IMR-90 (cell line): ENCODE results near the gene PPM1M. TPM values are rescaled to one million over a fixed set of nuclear protein-coding genes. Genes with fewer than 3 reads are reported as not detected.

ENCODE experiments used
- ATAC-seq: fragments of 200-7000 bp; cut with Tn5 transposase; 2 replicates; pipeline ENCODE4 v1.9.1; 2020; ENCODE audit warnings: low read depth, mild to moderate bottlenecking, moderate library complexity
- BruUV-seq: library from RNA; stranded (reverse); fragments of 400-500 nt; replicated peaks from 2 replicates; lab custom pipeline; 2021; lab: Mats Ljungman, UMichigan
- CTCF ChIA-PET: fragments of 300-600 bp; formaldehyde crosslinking; extraction: SDS; loops from one replicate; lab custom pipeline; 2021; ENCODE audit warnings: antibody characterized with exemption; lab: Yijun Ruan, JAX
- POLR2A ChIA-PET: fragments of 300-600 bp; sonication (Branson Sonifier 250); formaldehyde crosslinking; loops from one replicate; lab custom pipeline; 2022; ENCODE audit warnings: antibody characterized with exemption; ENCODE audit not compliant: unreplicated experiment; lab: Charles Lee
- DNase-seq: peaks from one replicate; pipeline ENCODE4 v3.0.0; 2013
- H2AFZ ChIP-seq: replicated peaks from 2 replicates; pipeline ENCODE3; 2013; ENCODE audit warnings: low read length, mild to moderate bottlenecking; ENCODE audit not compliant: poor library complexity
- H2AK5ac ChIP-seq: 2 replicates; pipeline ENCODE4 v1.6.1; 2013; ENCODE audit warnings: low read depth, low read length, inconsistent platforms
- H2AK9ac ChIP-seq: replicated peaks from 2 replicates; pipeline ENCODE3; 2013; ENCODE audit warnings: mild to moderate bottlenecking, low read depth, low read length, moderate library complexity; ENCODE audit not compliant: poor library complexity
- H2BK120ac ChIP-seq: 2 replicates; pipeline ENCODE4 v1.6.1; 2013; ENCODE audit warnings: low read depth, low read length, inconsistent platforms
- H2BK15ac ChIP-seq: 3 replicates; pipeline ENCODE4 v1.6.1; 2013; ENCODE audit warnings: low read depth, low read length, inconsistent platforms
- H2BK20ac ChIP-seq: 2 replicates; pipeline ENCODE4 v1.6.1; 2013; ENCODE audit warnings: low read depth, mild to moderate bottlenecking, inconsistent platforms, low read length, moderate library complexity
- H2BK5ac ChIP-seq: 2 replicates; pipeline ENCODE4 v1.6.1; 2013; ENCODE audit warnings: mild to moderate bottlenecking, low read depth, low read length, inconsistent platforms; ENCODE audit not compliant: poor library complexity, severe bottlenecking
- H3K14ac ChIP-seq: replicated peaks from 2 replicates; pipeline ENCODE4 v1.6.1; 2013; ENCODE audit warnings: low read depth, low read length, inconsistent platforms
- H3K18ac ChIP-seq: 2 replicates; pipeline ENCODE4 v1.6.1; 2013; ENCODE audit warnings: low read depth, low read length, control low read depth
- H3K23ac ChIP-seq: 2 replicates; pipeline ENCODE4 v1.6.1; 2013; ENCODE audit warnings: low read depth, low read length, inconsistent platforms
- H3K27ac ChIP-seq: 2 replicates; pipeline ENCODE4 v1.5.1; 2013; ENCODE audit warnings: mild to moderate bottlenecking, control low read depth, low read length; ENCODE audit not compliant: insufficient read depth
- H3K27me3 ChIP-seq: 2 replicates; pipeline ENCODE4 v1.6.1; 2013; ENCODE audit warnings: low read length; ENCODE audit not compliant: control insufficient read depth, insufficient read depth
- H3K36me3 ChIP-seq: 2 replicates; pipeline ENCODE4 v1.6.1; 2013; ENCODE audit warnings: low read length, mixed read lengths; ENCODE audit not compliant: control insufficient read depth, insufficient read depth
- H3K4ac ChIP-seq: 2 replicates; pipeline ENCODE4 v1.6.1; 2013; ENCODE audit warnings: low read depth, low read length, inconsistent platforms
- H3K4me1 ChIP-seq: 2 replicates; pipeline ENCODE4 v1.6.1; 2013; ENCODE audit warnings: low read length, mixed read lengths; ENCODE audit not compliant: control insufficient read depth, insufficient read depth
- H3K4me2 ChIP-seq: 2 replicates; pipeline ENCODE4 v1.6.1; 2013; ENCODE audit warnings: low read depth, mild to moderate bottlenecking, control low read depth, low read length, moderate library complexity
- H3K4me3 ChIP-seq: 2 replicates; pipeline ENCODE4 v1.5.1; 2013; ENCODE audit warnings: low read depth, mild to moderate bottlenecking, control low read depth, low read length, moderate library complexity; ENCODE audit not compliant: insufficient read depth
- H3K56ac ChIP-seq: 2 replicates; pipeline ENCODE4 v1.6.1; 2013; ENCODE audit warnings: low read length, inconsistent platforms; ENCODE audit not compliant: insufficient read depth; ENCODE audit errors: extremely low read depth
- H3K79me1 ChIP-seq, 2 experiments: 2 replicates each; pipeline ENCODE4 v1.6.1; 2013; ENCODE audit warnings: low read length in 2 of 2, inconsistent platforms in 1 of 2, low read depth in 1 of 2
- H3K9ac ChIP-seq: 2 replicates; pipeline ENCODE4 v1.6.1; 2013; ENCODE audit warnings: low read depth, low read length, control low read depth
- H3K9me1 ChIP-seq: 2 replicates; pipeline ENCODE4 v1.6.1; 2013; ENCODE audit warnings: low read length, inconsistent platforms; ENCODE audit not compliant: insufficient read depth
- H3K9me3 ChIP-seq: 2 replicates; pipeline ENCODE4 v1.6.1; 2013; ENCODE audit warnings: low read length; ENCODE audit not compliant: control insufficient read depth, insufficient read depth
- H4K20me1 ChIP-seq: 2 replicates; pipeline ENCODE4 v1.6.1; 2013; ENCODE audit warnings: low read length, inconsistent platforms; ENCODE audit not compliant: insufficient read depth
- H4K5ac ChIP-seq: 2 replicates; pipeline ENCODE4 v1.6.1; 2013; ENCODE audit warnings: mild to moderate bottlenecking, low read depth, low read length, control low read depth
- H4K8ac ChIP-seq, 2 experiments: 2 replicates each; pipeline ENCODE4 v1.6.1; 2013; ENCODE audit warnings: low read depth in 2 of 2, low read length in 2 of 2, control low read depth in 1 of 2, inconsistent platforms in 1 of 2
- H4K91ac ChIP-seq: 2 replicates; pipeline ENCODE4 v1.6.1; 2013; ENCODE audit warnings: low read depth, low read length, inconsistent platforms; ENCODE audit not compliant: insufficient read depth
- CEBPB ChIP-seq: IDR thresholded peaks from 2 replicates; pipeline ENCODE4 v1.6.1; 2012; ENCODE audit warnings: low read depth, low read length, improper control_type of control experiment
- MXI1 ChIP-seq: IDR thresholded peaks from 2 replicates; pipeline ENCODE4 v1.6.1; 2012; ENCODE audit warnings: low read depth, mild to moderate bottlenecking, low read length, moderate library complexity, borderline replicate concordance
- RCOR1 ChIP-seq: IDR thresholded peaks from 2 replicates; pipeline ENCODE4 v1.6.1; 2012; ENCODE audit warnings: mild to moderate bottlenecking, low read length, improper control_type of control experiment; ENCODE audit not compliant: insufficient replicate concordance
- WGBS, 2 experiments: methylation state at CpG; one replicate each; pipeline versions ENCODE4 v1.1.5 to v1.1.7; 2013; ENCODE audit warnings: missing lambda C conversion rate in 2 of 2; ENCODE audit not compliant: insufficient read length in 1 of 2; ENCODE audit errors: extremely low coverage in 2 of 2; 5-methylcytosine and 5-hydroxymethylcytosine counted together
- dilution Hi-C: fragments of 300-500 bp; cut with HindIII; formaldehyde crosslinking; loops from one replicate; pipeline ENCODE4 v1.14.3; 2018; ENCODE audit warnings: low sequenced_read_pairs; ENCODE audit not compliant: unreplicated experiment
- in situ Hi-C: fragments of 300-500 bp; cut with MboI; formaldehyde crosslinking; loops from 3 replicates; pipeline ENCODE4 v1.14.3; 2019; ENCODE audit warnings: low sequenced_read_pairs, inconsistent platforms, mixed read lengths
- intact Hi-C: fragments of 100-400 bp; cut with micrococcal nuclease; formaldehyde crosslinking; loops from 2 replicates; pipeline ENCODE4 v1.10.0; 2022
- polyA plus RNA-seq, 3 experiments: library from polyadenylated mRNA; depleted of rRNA; stranded (reverse); fragments of >200 nt; gene quantifications; 2 replicates each; pipeline ENCODE4 v1.2.3, GENCODE V29; 2012; ENCODE audit warnings: low replicate concordance in 1 of 3
- total RNA-seq: library from RNA; depleted of rRNA; stranded (reverse); fragments of >200 nt; gene quantifications from 2 replicates; pipeline ENCODE4 v1.2.3, GENCODE V29; 2012
- TF ChIP-seq, protein P1 (sequence below): fragments of 150-350 bp; IDR thresholded peaks from 2 replicates; pipeline ENCODE4 v1.6.1; 2017; ENCODE audit warnings: mild to moderate bottlenecking, antibody characterized with exemption, low read length, low read depth

PPM1M gene
- total and polyA plus RNA-seq, 2 of the 4 experiments (the other 2 are of a cell fraction): 12.2 to 18.1 TPM

DNA sequence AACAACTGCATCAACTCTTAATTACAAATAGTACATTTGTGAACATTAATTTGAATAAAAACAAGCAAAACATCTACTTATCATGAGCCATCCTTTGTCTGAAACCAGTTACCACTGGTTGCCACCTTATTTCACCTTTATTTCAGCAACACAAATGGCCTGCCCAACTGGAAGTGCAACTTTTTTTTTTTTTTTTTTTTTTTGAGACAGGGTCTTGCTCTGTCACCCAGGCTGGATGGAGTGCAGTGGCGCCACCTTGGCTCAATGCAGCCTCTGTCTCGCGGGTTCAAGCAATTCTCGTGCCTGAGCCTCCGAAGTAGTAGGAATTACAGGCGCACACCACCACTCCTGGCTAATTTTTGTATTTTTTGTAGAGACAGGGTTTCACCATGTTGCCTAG lies 19.8 kb downstream of the PPM1M start:
- H4K8ac ChIP-seq: no peak overlapping the region
- H3K9me3 ChIP-seq: no peaks in the 10 kb centered on the region
- H4K5ac ChIP-seq: no peak overlapping the region
- no peak overlapping the region for H3K27ac ChIP-seq
- no peak overlapping the region for H2AK5ac ChIP-seq
- no peak overlapping the region for H2AK9ac ChIP-seq
- H3K79me1 ChIP-seq: peaks cover 34 to 58% of the 10 kb centered on the region in 2 experiments
- H4K91ac ChIP-seq: no peak overlapping the region
- H2BK5ac ChIP-seq: no peak overlapping the region
- TF ChIP-seq CEBPB (no peak), RCOR1 (no peak), MXI1 (no peak)
- TF ChIP-seq, protein P1, sequence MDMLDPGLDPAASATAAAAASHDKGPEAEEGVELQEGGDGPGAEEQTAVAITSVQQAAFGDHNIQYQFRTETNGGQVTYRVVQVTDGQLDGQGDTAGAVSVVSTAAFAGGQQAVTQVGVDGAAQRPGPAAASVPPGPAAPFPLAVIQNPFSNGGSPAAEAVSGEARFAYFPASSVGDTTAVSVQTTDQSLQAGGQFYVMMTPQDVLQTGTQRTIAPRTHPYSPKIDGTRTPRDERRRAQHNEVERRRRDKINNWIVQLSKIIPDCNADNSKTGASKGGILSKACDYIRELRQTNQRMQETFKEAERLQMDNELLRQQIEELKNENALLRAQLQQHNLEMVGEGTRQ: no peak
- no peak overlapping the region for H2BK20ac ChIP-seq
- dilution Hi-C loops (no loop called here), intact Hi-C loops (no loop called here), in situ Hi-C loops (no loop called here)
- H3K4me3 ChIP-seq: no peak overlapping the region
- DNase-seq: no peak
- peaks cover 3% of the 10 kb centered on the region; the same call in 1 of the 2 replicates for H3K4me1 ChIP-seq
- no peak overlapping the region for H3K4me2 ChIP-seq
- peaks cover 32% of the 10 kb centered on the region for H4K20me1 ChIP-seq
- H2AFZ ChIP-seq: no peak overlapping the region
- ChIA-PET CTCF (no interaction called here), POLR2A (no interaction called here)
- WGBS, 2 experiments: no CpG with 5 or more reads among the region's 6 CpGs
- no peak overlapping the region for H3K56ac ChIP-seq
- no peak overlapping the region for H2BK15ac ChIP-seq
- H3K36me3 ChIP-seq: peaks cover 54% of the 10 kb centered on the region
- no peak overlapping the region for H3K14ac ChIP-seq
- H3K27me3 ChIP-seq: no peaks in the 10 kb centered on the region
- H3K4ac ChIP-seq: no peak overlapping the region
- H3K18ac ChIP-seq: no peak overlapping the region
- no TSS peak for BruUV-seq
- no peak overlapping the region for H3K9ac ChIP-seq
- no peak for ATAC-seq
- H2BK120ac ChIP-seq: no peak overlapping the region
- H3K9me1 ChIP-seq: peaks cover 3% of the 10 kb centered on the region; the same call in 1 of the 2 replicates
- H3K23ac ChIP-seq: no peak overlapping the region
